Measurements from ENCODE around the gene ZNF771. TPM values are rescaled to one million over a fixed set of nuclear protein-coding genes. Genes with fewer than 3 reads are reported as not detected.

The ZNF771 gene
- total and polyA plus RNA-seq, 9 of the 15 experiments (the other 6 are each of a cell fraction or from before 2014, with no cell fraction given) = 1.5 to 12.6 (median 4.4) TPM

Small RNAs within 50 kb of the gene (small RNA-seq; reads per million reads assigned to genes)
- gene RF00019 (not detected), gene RF00406 (3.8 reads per million, percentile 90 among the genes with 10 or more reads in this experiment)

Other genes with a start within 250 kb of the ZNF771 start
Only the 7 nearest of the 20 such genes appear.
- 33.1 and 34.0 TPM in 2 replicates for gene CD2BP2, start 52.3 kb upstream of the ZNF771 start, total RNA-seq (2014; rRNA removed)
- 28.7 and 35.6 TPM in 2 replicates for gene CD2BP2, start 52.3 kb upstream of the ZNF771 start, total RNA-seq (2014; rRNA removed; fragmentation: Illumina TruSeq; extraction: Trizol)
- gene CD2BP2, start 52.3 kb upstream of the ZNF771 start, total RNA-seq (2015; rRNA removed; fragmentation: Illumina TruSeq; extraction: Trizol) = 37.3 and 38.0 TPM in 2 replicates
- 40.8 and 51.1 TPM in 2 replicates for gene CD2BP2, start 52.3 kb upstream of the ZNF771 start, total RNA-seq (2021)
- gene CD2BP2, start 52.3 kb upstream of the ZNF771 start, polyA plus RNA-seq (2011; rRNA removed) = 21.5 and 25.8 TPM in 2 replicates
- gene CD2BP2, start 52.3 kb upstream of the ZNF771 start, polyA plus RNA-seq (2014; fragmentation: Illumina TruSeq; extraction: Trizol) = 30.1 and 32.8 TPM in 2 replicates
- 1 to 10 TPM; 3.9 to 5.0 TPM for gene CD2BP2, start 52.3 kb upstream of the ZNF771 start, polyA plus RNA-seq (2014; fragmentation: Nextera tagmentation; extraction: Ambion mirVana)
- gene CD2BP2, start 52.3 kb upstream of the ZNF771 start, polyA plus RNA-seq (2014; rRNA removed) = 41.0 and 46.6 TPM in 2 replicates
- gene TBC1D10B, start 37.1 kb upstream of the ZNF771 start, total RNA-seq (2014; rRNA removed) = 28.9 and 37.9 TPM in 2 replicates
- 11.9 and 12.6 TPM in 2 replicates for gene TBC1D10B, start 37.1 kb upstream of the ZNF771 start, total RNA-seq (2014; rRNA removed; fragmentation: Illumina TruSeq; extraction: Trizol)
- 16.9 and 17.5 TPM in 2 replicates for gene TBC1D10B, start 37.1 kb upstream of the ZNF771 start, total RNA-seq (2015; rRNA removed; fragmentation: Illumina TruSeq; extraction: Trizol)
- 52.1 and 55.4 TPM in 2 replicates for gene TBC1D10B, start 37.1 kb upstream of the ZNF771 start, total RNA-seq (2021)
- 11.5 and 13.7 TPM in 2 replicates for gene TBC1D10B, start 37.1 kb upstream of the ZNF771 start, polyA plus RNA-seq (2011; rRNA removed)
- 24.4 and 28.4 TPM in 2 replicates for gene TBC1D10B, start 37.1 kb upstream of the ZNF771 start, polyA plus RNA-seq (2014; fragmentation: Illumina TruSeq; extraction: Trizol)
- 1 to 10 TPM; 2.2 to 2.3 TPM for gene TBC1D10B, start 37.1 kb upstream of the ZNF771 start, polyA plus RNA-seq (2014; fragmentation: Nextera tagmentation; extraction: Ambion mirVana)
- 24.0 and 27.9 TPM in 2 replicates for gene TBC1D10B, start 37.1 kb upstream of the ZNF771 start, polyA plus RNA-seq (2014; rRNA removed)
- 1.7 TPM in 1 of 2 replicates, not detected in the other for gene MYL11, start 32.8 kb upstream of the ZNF771 start, total RNA-seq (2014; rRNA removed)
- not detected in 2 replicates for gene MYL11, start 32.8 kb upstream of the ZNF771 start, total RNA-seq (2014; rRNA removed; fragmentation: Illumina TruSeq; extraction: Trizol)
- gene MYL11, start 32.8 kb upstream of the ZNF771 start, total RNA-seq (2015; rRNA removed; fragmentation: Illumina TruSeq; extraction: Trizol) = 1.5 and 2.0 TPM in 2 replicates
- gene MYL11, start 32.8 kb upstream of the ZNF771 start, total RNA-seq (2021) = 1.5 and 1.7 TPM in 2 replicates
- gene MYL11, start 32.8 kb upstream of the ZNF771 start, polyA plus RNA-seq (2011; rRNA removed) = 0.31 TPM in 1 of 2 replicates, not detected in the other
- not detected in 2 replicates for gene MYL11, start 32.8 kb upstream of the ZNF771 start, polyA plus RNA-seq (2014; fragmentation: Illumina TruSeq; extraction: Trizol)
- under 1 TPM; 0.52 to 0.73 TPM for gene MYL11, start 32.8 kb upstream of the ZNF771 start, polyA plus RNA-seq (2014; fragmentation: Nextera tagmentation; extraction: Ambion mirVana)
- gene MYL11, start 32.8 kb upstream of the ZNF771 start, polyA plus RNA-seq (2014; rRNA removed) = 0.62 TPM in 1 of 2 replicates, not detected in the other
- gene SEPTIN1, start 25.0 kb upstream of the ZNF771 start, total RNA-seq (2014; rRNA removed) = 2.3 and 3.0 TPM in 2 replicates
- gene SEPTIN1, start 25.0 kb upstream of the ZNF771 start, total RNA-seq (2014; rRNA removed; fragmentation: Illumina TruSeq; extraction: Trizol) = 1.2 TPM in 2 replicates
- 0.69 and 0.72 TPM in 2 replicates for gene SEPTIN1, start 25.0 kb upstream of the ZNF771 start, total RNA-seq (2015; rRNA removed; fragmentation: Illumina TruSeq; extraction: Trizol)
- gene SEPTIN1, start 25.0 kb upstream of the ZNF771 start, total RNA-seq (2021) = 4.2 and 5.6 TPM in 2 replicates
- gene SEPTIN1, start 25.0 kb upstream of the ZNF771 start, polyA plus RNA-seq (2011; rRNA removed) = 2.1 and 2.3 TPM in 2 replicates
- gene SEPTIN1, start 25.0 kb upstream of the ZNF771 start, polyA plus RNA-seq (2014; fragmentation: Illumina TruSeq; extraction: Trizol) = 0.94 and 3.0 TPM in 2 replicates
- under 1 TPM in 1 of 2 experiments, not detected in 1; 0.23 TPM for gene SEPTIN1, start 25.0 kb upstream of the ZNF771 start, polyA plus RNA-seq (2014; fragmentation: Nextera tagmentation; extraction: Ambion mirVana)
- 4.5 and 5.1 TPM in 2 replicates for gene SEPTIN1, start 25.0 kb upstream of the ZNF771 start, polyA plus RNA-seq (2014; rRNA removed)
- gene ZNF48, start 12.2 kb upstream of the ZNF771 start, total RNA-seq (2014; rRNA removed) = 8.6 and 10.8 TPM in 2 replicates
- gene ZNF48, start 12.2 kb upstream of the ZNF771 start, total RNA-seq (2014; rRNA removed; fragmentation: Illumina TruSeq; extraction: Trizol) = 3.3 and 3.4 TPM in 2 replicates
- 7.4 and 7.7 TPM in 2 replicates for gene ZNF48, start 12.2 kb upstream of the ZNF771 start, total RNA-seq (2015; rRNA removed; fragmentation: Illumina TruSeq; extraction: Trizol)
- gene ZNF48, start 12.2 kb upstream of the ZNF771 start, total RNA-seq (2021) = 9.0 and 11.6 TPM in 2 replicates
- gene ZNF48, start 12.2 kb upstream of the ZNF771 start, polyA plus RNA-seq (2011; rRNA removed) = 3.6 and 4.7 TPM in 2 replicates
- gene ZNF48, start 12.2 kb upstream of the ZNF771 start, polyA plus RNA-seq (2014; fragmentation: Illumina TruSeq; extraction: Trizol) = 4.6 and 8.2 TPM in 2 replicates
- gene ZNF48, start 12.2 kb upstream of the ZNF771 start, polyA plus RNA-seq (2014; fragmentation: Nextera tagmentation; extraction: Ambion mirVana) = under 1 TPM; 0.38 to 0.46 TPM
- gene ZNF48, start 12.2 kb upstream of the ZNF771 start, polyA plus RNA-seq (2014; rRNA removed) = 5.8 and 6.0 TPM in 2 replicates
- gene DCTPP1, start 22.4 kb downstream of the ZNF771 start, total RNA-seq (2014; rRNA removed) = 74.2 and 79.0 TPM in 2 replicates
- 61.2 and 61.3 TPM in 2 replicates for gene DCTPP1, start 22.4 kb downstream of the ZNF771 start, total RNA-seq (2014; rRNA removed; fragmentation: Illumina TruSeq; extraction: Trizol)
- 67.4 and 75.0 TPM in 2 replicates for gene DCTPP1, start 22.4 kb downstream of the ZNF771 start, total RNA-seq (2015; rRNA removed; fragmentation: Illumina TruSeq; extraction: Trizol)
- 124 and 129 TPM in 2 replicates for gene DCTPP1, start 22.4 kb downstream of the ZNF771 start, total RNA-seq (2021)
- gene DCTPP1, start 22.4 kb downstream of the ZNF771 start, polyA plus RNA-seq (2011; rRNA removed) = 107 and 120 TPM in 2 replicates
- 108 and 130 TPM in 2 replicates for gene DCTPP1, start 22.4 kb downstream of the ZNF771 start, polyA plus RNA-seq (2014; fragmentation: Illumina TruSeq; extraction: Trizol)
- gene DCTPP1, start 22.4 kb downstream of the ZNF771 start, polyA plus RNA-seq (2014; fragmentation: Nextera tagmentation; extraction: Ambion mirVana) = 10 to 100 TPM; 45.0 to 80.6 TPM
- gene DCTPP1, start 22.4 kb downstream of the ZNF771 start, polyA plus RNA-seq (2014; rRNA removed) = 132 and 138 TPM in 2 replicates
- 31.6 and 42.6 TPM in 2 replicates for gene SEPHS2, start 38.3 kb downstream of the ZNF771 start, total RNA-seq (2014; rRNA removed)
- gene SEPHS2, start 38.3 kb downstream of the ZNF771 start, total RNA-seq (2014; rRNA removed; fragmentation: Illumina TruSeq; extraction: Trizol) = 41.2 and 43.8 TPM in 2 replicates
- 38.2 and 43.4 TPM in 2 replicates for gene SEPHS2, start 38.3 kb downstream of the ZNF771 start, total RNA-seq (2015; rRNA removed; fragmentation: Illumina TruSeq; extraction: Trizol)
- gene SEPHS2, start 38.3 kb downstream of the ZNF771 start, total RNA-seq (2021) = 84.0 and 87.3 TPM in 2 replicates
- 73.4 and 90.6 TPM in 2 replicates for gene SEPHS2, start 38.3 kb downstream of the ZNF771 start, polyA plus RNA-seq (2011; rRNA removed)
- 62.3 and 74.6 TPM in 2 replicates for gene SEPHS2, start 38.3 kb downstream of the ZNF771 start, polyA plus RNA-seq (2014; fragmentation: Illumina TruSeq; extraction: Trizol)
- 10 to 100 TPM; 20.9 to 21.3 TPM for gene SEPHS2, start 38.3 kb downstream of the ZNF771 start, polyA plus RNA-seq (2014; fragmentation: Nextera tagmentation; extraction: Ambion mirVana)
- 80.0 and 80.2 TPM in 2 replicates for gene SEPHS2, start 38.3 kb downstream of the ZNF771 start, polyA plus RNA-seq (2014; rRNA removed)

All from K562 (cell line).